ENCODE measurements around the gene ARHGAP25. TPM values are rescaled to one million over a fixed set of nuclear protein-coding genes. Genes with fewer than 3 reads are reported as not detected.

Gene ARHGAP25
- total RNA-seq, 1 experiment from 2014 or later = not detected

DNA sequence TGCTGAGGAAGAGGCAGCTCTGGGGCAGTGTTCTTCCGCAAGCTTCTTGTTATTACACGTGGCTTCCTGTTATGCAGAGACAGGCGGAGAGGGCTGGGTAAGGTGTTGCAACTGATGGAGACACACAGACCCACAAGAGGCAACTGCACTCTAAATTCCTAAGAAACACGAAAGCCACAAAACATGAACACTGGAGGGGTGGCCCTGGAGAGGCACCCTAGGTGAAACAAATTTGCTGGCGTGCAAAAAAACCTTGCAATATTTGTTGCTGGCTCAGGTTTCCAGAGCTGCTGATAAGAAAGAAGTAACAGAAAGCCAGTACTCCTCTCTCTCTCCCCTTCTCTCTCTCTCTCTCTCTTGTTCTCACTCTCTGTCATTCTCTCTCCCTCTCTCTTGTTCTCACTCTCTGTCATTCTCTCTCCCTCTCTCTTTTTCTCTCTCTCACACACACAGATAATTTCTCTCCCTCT is 31.8 kb downstream of the ARHGAP25 start:
- DNase-seq (ENCODE audit: low read depth) = no peak

GRCh38 chr2:68767031-68767961 is 32.7 kb downstream of the ARHGAP25 start:
- DNase-seq (ENCODE audit: low read depth) = no peak

GRCh38 chr2:68767996-68768395 is 33.4 kb downstream of the ARHGAP25 start:
- DNase-seq (ENCODE audit: low read depth) = no peak

DNA sequence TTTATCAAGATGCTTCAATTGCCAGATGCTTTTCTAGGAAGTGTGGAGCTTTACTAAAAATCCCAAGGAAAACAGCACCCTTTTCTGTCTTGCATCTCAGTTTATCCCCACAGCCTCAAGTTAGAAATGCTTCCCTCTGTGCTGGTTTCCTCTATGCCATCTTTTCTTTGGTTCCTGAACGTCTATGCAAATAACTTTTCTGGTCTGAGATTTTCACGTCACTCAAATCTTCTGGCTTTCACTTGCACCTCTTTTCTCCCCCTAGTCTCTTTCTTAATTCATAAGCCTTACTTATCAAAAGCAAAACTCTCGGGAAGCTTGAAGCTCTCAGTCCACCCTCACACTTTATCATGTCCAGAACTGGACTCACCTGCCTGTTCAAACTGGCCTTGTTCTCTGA is 33.9 kb downstream of the ARHGAP25 start:
- no peak for DNase-seq (ENCODE audit: low read depth)

- DNase-seq (ENCODE audit: low read depth) = no peak
Observed at GRCh38 chr2:68768951-68769350, 34.3 kb downstream of the ARHGAP25 start.

DNA sequence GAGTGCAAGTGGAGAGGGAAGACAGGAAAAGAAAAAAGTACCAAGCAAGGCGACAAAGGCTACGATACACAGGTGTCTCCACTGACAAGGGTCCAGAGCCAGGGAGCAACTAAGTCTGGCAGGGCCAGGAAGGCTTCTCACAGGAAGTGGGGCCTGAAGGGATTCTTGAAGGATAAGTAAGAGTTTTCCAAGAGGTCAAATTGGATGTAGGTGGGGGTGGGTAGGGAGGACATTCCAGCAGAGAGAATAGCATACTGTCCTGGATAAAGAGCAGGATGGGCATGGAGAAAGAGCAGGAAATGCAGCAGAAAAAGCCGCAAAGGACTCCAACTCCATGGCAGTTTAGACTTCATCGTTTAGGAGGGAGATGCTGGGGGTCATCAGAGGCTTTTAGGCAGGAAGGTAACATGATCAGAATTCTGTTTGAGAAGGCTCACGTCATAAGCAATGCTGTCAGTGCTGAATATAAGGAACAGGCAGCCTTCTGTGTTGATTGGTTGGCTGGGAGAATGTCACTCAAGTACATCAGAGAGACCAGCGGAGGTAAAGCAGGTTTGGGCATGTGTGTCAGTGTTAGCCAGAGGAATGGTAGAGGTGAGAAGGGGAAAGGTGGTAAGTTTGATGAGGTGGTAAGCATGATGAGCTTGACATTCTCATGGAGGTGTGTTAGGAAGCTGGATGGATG is 35.1 kb downstream of the ARHGAP25 start:
- DNase-seq (ENCODE audit: low read depth) = peak; percentile 50

DNA sequence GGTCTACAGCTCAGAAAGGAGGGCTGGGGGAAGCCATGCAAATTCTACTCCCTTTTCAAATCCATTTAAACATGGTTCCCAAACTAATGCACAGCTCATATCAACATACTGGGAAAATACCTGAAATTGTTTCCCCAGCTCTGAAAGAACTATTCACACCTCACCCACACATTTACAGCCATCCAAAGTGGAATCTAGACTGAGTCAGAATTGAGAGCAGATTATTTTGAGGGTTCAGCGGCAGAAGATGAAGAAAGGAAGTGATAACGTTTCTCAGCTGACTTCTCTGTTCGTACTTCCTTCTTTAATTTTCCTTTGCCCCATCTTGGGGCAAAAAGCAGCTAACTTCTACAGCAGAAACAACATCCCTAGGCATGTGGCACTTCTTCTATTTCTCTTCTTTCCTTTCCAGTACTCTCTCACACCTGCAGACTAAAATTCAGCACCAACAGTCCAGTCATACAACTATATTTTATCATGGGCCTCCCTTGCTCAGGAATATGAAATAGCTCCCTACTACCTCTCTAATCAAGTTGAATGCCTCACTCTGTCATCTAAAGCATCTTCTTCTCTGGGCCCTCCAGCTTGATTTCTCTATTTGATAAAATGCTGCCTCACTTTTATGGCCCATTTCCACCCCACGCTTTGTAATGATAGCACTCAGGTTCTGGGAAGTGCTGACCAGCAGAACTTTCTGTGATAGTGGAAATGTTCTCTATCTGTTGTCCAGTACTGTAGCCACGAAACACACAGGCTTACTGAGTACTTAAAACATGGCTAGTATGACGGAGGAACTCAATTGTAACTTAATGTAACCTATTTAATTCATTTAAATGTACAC is 35.9 kb downstream of the ARHGAP25 start:
- no peak for DNase-seq (ENCODE audit: low read depth)

- no peak for DNase-seq (ENCODE audit: low read depth)
Observed at GRCh38 chr2:68771211-68771751, 36.7 kb downstream of the ARHGAP25 start.

DNA sequence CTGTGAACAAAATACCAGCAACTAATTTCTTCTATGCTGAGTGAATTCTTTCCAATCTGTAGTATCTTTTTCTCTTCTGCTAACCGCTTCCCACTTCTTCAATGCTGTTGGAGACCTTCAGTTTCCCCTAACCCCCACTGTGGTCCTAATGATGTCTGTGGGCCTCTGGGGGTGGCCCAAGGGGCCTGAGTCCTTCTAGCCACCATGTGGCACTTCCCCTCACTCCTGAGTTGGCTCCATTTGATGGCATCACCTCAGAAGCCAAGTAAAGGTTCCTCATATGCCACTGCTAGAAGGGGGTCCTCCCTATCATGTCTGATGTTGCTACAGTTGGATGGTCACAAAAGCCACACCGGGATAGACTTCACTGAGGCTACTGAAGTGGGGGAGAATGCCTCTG is 37.5 kb downstream of the ARHGAP25 start:
- DNase-seq (ENCODE audit: low read depth) = no peak

- no peak for DNase-seq (ENCODE audit: low read depth)
Observed at GRCh38 chr2:68774569-68775271, 40.1 kb downstream of the ARHGAP25 start.

GRCh38 chr2:68775272-68775842 is 40.7 kb downstream of the ARHGAP25 start:
- no peak for DNase-seq (ENCODE audit: low read depth)

- no peak for DNase-seq (ENCODE audit: low read depth)
Observed at GRCh38 chr2:68776124-68776523, 41.5 kb downstream of the ARHGAP25 start.

- no peak for DNase-seq (ENCODE audit: low read depth)
Observed at GRCh38 chr2:68779595-68779994, 45.0 kb downstream of the ARHGAP25 start.

GRCh38 chr2:68784188-68784587 is 49.6 kb downstream of the ARHGAP25 start:
- no peak for DNase-seq (ENCODE audit: low read depth)

GRCh38 chr2:68784915-68785314 is 50.3 kb downstream of the ARHGAP25 start:
- DNase-seq (ENCODE audit: low read depth) = no peak

DNA sequence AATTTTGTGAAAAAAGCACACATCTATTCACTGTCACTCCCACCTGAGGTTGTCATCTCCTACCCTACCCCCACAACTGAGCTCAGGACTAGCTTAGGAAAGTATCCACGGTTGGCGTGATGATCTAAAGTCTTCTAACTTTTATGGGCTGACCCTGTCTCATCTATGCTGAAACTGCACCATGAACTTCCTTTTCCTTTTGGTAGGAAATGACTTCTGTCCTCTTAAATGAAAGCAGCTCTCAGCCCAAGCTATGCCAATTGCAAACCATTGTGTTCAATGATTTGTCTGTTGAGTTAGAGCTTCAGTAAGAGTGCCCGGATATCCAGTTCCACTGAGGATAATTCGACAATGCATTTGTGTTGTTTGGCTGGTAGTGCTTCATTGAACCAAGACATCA is 52.7 kb downstream of the ARHGAP25 start:
- no peak for DNase-seq (ENCODE audit: low read depth)

- DNase-seq (ENCODE audit: low read depth) = no peak
Observed at GRCh38 chr2:68789603-68790002, 55.0 kb downstream of the ARHGAP25 start.

GRCh38 chr2:68790600-68790999 is 56.0 kb downstream of the ARHGAP25 start:
- no peak for DNase-seq (ENCODE audit: low read depth)

- peak; percentile 25 for DNase-seq (ENCODE audit: low read depth)
Observed at GRCh38 chr2:68791914-68792313, 57.3 kb downstream of the ARHGAP25 start.

DNA sequence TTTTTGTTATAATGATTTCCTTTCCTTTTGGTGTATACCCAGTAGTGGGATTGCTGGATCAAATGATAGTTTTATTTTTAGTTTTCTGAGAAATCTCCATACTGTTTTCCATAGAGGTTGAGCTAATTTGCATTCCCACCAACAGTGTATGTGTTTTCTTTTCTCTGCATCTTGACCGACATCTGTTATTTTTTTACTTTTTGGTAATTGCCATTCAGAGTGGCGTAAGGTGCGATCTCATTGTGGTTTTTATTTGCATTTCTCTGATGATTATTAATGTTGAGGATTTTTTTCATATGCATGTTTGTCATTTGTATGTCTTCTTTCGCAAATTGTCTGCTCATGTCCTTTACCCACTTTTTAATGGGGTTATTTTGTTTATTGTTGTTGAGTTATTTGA is 58.1 kb downstream of the ARHGAP25 start:
- DNase-seq (ENCODE audit: low read depth) = no peak
